ENCODE data around the gene MIEF1. TPM values are rescaled to one million over a fixed set of nuclear protein-coding genes. Genes with fewer than 3 reads are reported as not detected.

The MIEF1 gene
- total RNA-seq, result 20.5 and 25.4 TPM in 2 replicates

GRCh38 chr22:39502109-39502788 is at the start of gene MIEF1:
Gene MIEF1 (plus strand): TSS chr22:39502290. CDS start chr22:39511295, 9,005 bp downstream.

GRCh38 chr22:39456522-39457197 is 45.4 kb upstream of the MIEF1 start, which contains the start of gene MGAT3:
Gene MGAT3 (plus strand): TSS chr22:39457012. CDS start chr22:39487348, 30,336 bp downstream.

GRCh38 chr22:39520226-39521105 is 18.4 kb downstream of the MIEF1 start, which contains the start of gene ATF4:
Gene ATF4 (plus strand): TSS chr22:39520562. CDS start chr22:39521446, 884 bp downstream.

GRCh38 chr22:39532215-39533073 is 30.4 kb downstream of the MIEF1 start, which contains the start of gene RPS19BP1:
Gene RPS19BP1 (minus strand): TSS chr22:39532748. CDS start chr22:39532738, 10 bp downstream.

Other genes starting within 250 kb of the MIEF1 start
- 1,959 and 2,032 TPM in 2 replicates for gene RPL3, start 182.7 kb upstream of the MIEF1 start, total RNA-seq
- 0.70 TPM in 1 of 2 replicates, not detected in the other for gene SYNGR1, start 152.3 kb upstream of the MIEF1 start, total RNA-seq
- gene TAB1, start 102.5 kb upstream of the MIEF1 start, total RNA-seq, result 14.5 and 20.0 TPM in 2 replicates
- gene MGAT3, start 45.3 kb upstream of the MIEF1 start, total RNA-seq, result not detected in 2 replicates
- gene ATF4, start 18.3 kb downstream of the MIEF1 start, total RNA-seq, result 524 and 717 TPM in 2 replicates
- gene RPS19BP1, start 30.5 kb downstream of the MIEF1 start, total RNA-seq, result 104 and 162 TPM in 2 replicates
- under 0.01 TPM in 1 of 2 replicates, not detected in the other for gene CACNA1I, start 68.5 kb downstream of the MIEF1 start, total RNA-seq